H1 (cell line): ENCODE data around the gene TRABD2B. TPM values are rescaled to one million over a fixed set of nuclear protein-coding genes. Genes with fewer than 3 reads are reported as not detected.
A peak's percentile ranks its signal among the peaks of the same experiment; 100 is the strongest.

Experiments used
- CTCF ChIA-PET: fragments of 300-600 bp; sonication (Branson Sonifier 250); formaldehyde crosslinking; loops from one replicate; lab custom pipeline; 2021; ENCODE audit not compliant: partially characterized antibody; lab: Charles Lee
- POLR2A ChIA-PET: fragments of 300-600 bp; sonication (Branson Sonifier 250); formaldehyde crosslinking; loops from one replicate; lab custom pipeline; 2021; ENCODE audit warnings: inconsistent platforms; ENCODE audit not compliant: partially characterized antibody; lab: Charles Lee
- DNase-seq, 2 experiments: peaks; one replicate each; pipeline versions ENCODE4 v3.0.0 to v3.0.0-alpha.2; 2010 to 2022; ENCODE audit warnings: low spot score in 2 of 2, low read depth in 1 of 2, mixed read lengths in 1 of 2
- FAIRE-seq: peaks from 2 replicates; lab custom pipeline; 2011; peaks lifted over from hg19 to GRCh38; lab: Jason Lieb, UNC
- H2AFZ ChIP-seq: 2 replicates; pipeline ENCODE4 v1.8.1; 2012; ENCODE audit warnings: low read length, inconsistent platforms
- H2AK5ac ChIP-seq: 2 replicates; pipeline ENCODE4 v1.6.1; 2013; ENCODE audit warnings: low read depth, low read length
- H2BK120ac ChIP-seq: replicated peaks from 2 replicates; pipeline ENCODE3; 2013; ENCODE audit warnings: low read depth, low read length, inconsistent platforms
- H2BK12ac ChIP-seq: 2 replicates; pipeline ENCODE4 v1.6.1; 2013; ENCODE audit warnings: low read depth, low read length
- H2BK15ac ChIP-seq: 2 replicates; pipeline ENCODE4 v1.6.1; 2013; ENCODE audit warnings: low read length
- H2BK20ac ChIP-seq: 2 replicates; pipeline ENCODE4 v1.6.1; 2013; ENCODE audit warnings: low read length
- H2BK5ac ChIP-seq: 2 replicates; pipeline ENCODE4 v1.6.1; 2013; ENCODE audit warnings: low read depth, low read length
- H3K14ac ChIP-seq: 2 replicates; pipeline ENCODE4 v1.6.1; 2013; ENCODE audit warnings: inconsistent platforms; ENCODE audit not compliant: insufficient read length
- H3K18ac ChIP-seq: 2 replicates; pipeline ENCODE4 v1.6.1; 2013; ENCODE audit warnings: low read length; ENCODE audit errors: extremely low read depth
- H3K23ac ChIP-seq: 2 replicates; pipeline ENCODE4 v1.6.1; 2013; ENCODE audit warnings: inconsistent platforms; ENCODE audit not compliant: insufficient read length
- H3K23me2 ChIP-seq: 2 replicates; pipeline ENCODE4 v1.6.1; 2013; ENCODE audit warnings: low read depth, low read length
- H3K27ac ChIP-seq: 2 replicates; pipeline ENCODE4 v1.6.1; 2011; ENCODE audit warnings: low read depth, low read length, inconsistent platforms
- H3K27me3 ChIP-seq, 4 experiments: replicated peaks in 1 of 4; 1 replicate in 1 of 4; 2 replicates in 3 of 4; pipeline versions ENCODE4 v1.6.1 to v1.8.1; 2011 to 2013; ENCODE audit warnings: low read length in 3 of 4, mild to moderate bottlenecking in 3 of 4, inconsistent platforms in 2 of 4, mixed read lengths in 2 of 4, moderate library complexity in 1 of 4; ENCODE audit not compliant: control insufficient read depth in 3 of 4, insufficient read depth in 3 of 4; ENCODE audit errors: extremely low read depth in 1 of 4
- H3K36me3 ChIP-seq, 4 experiments: 2 replicates each; pipeline versions ENCODE4 v1.6.1 to v1.8.1; 2011 to 2013; ENCODE audit warnings: mild to moderate bottlenecking in 4 of 4, low read length in 3 of 4, moderate library complexity in 2 of 4, control low read depth in 1 of 4, inconsistent platforms in 1 of 4; ENCODE audit not compliant: insufficient read depth in 4 of 4, control insufficient read depth in 2 of 4
- H3K4ac ChIP-seq: replicated peaks from 2 replicates; pipeline ENCODE3; 2013; ENCODE audit warnings: low read length, low read depth, mixed read lengths, inconsistent platforms; ENCODE audit not compliant: insufficient read length
- H3K4me1 ChIP-seq, 4 experiments: replicated peaks in 1 of 4; 1 replicate in 1 of 4; 2 replicates in 3 of 4; pipeline versions ENCODE4 v1.6.1 to v1.8.1; 2011 to 2013; ENCODE audit warnings: low read length in 3 of 4, inconsistent platforms in 2 of 4, mixed read lengths in 1 of 4; ENCODE audit not compliant: insufficient read depth in 4 of 4, control insufficient read depth in 3 of 4
- H3K4me2 ChIP-seq, 2 experiments: 2 replicates each; pipeline versions ENCODE4 v1.6.1 to v1.8.1; 2011 to 2013; ENCODE audit warnings: low read depth in 2 of 2, low read length in 2 of 2, control low read depth in 1 of 2, inconsistent platforms in 1 of 2, mild to moderate bottlenecking in 1 of 2; ENCODE audit not compliant: insufficient read depth in 1 of 2
- H3K4me3 ChIP-seq, 4 experiments: fragments of 200-600, 300-600 bp in 1 of 4; sonication (generic), shearing (Covaris generic), sonication (Bioruptor Twin) in 1 of 4; 2 replicates each; pipeline versions ENCODE4 v1.5.1 to v1.8.1; 2011 to 2016; ENCODE audit warnings: low read length in 4 of 4, low read depth in 3 of 4, control low read depth in 2 of 4, inconsistent platforms in 2 of 4, mild to moderate bottlenecking in 2 of 4, mixed read lengths in 1 of 4, moderate library complexity in 1 of 4; ENCODE audit not compliant: insufficient read depth in 2 of 4; ENCODE audit errors: extremely low read depth in 1 of 4
- H3K56ac ChIP-seq: replicated peaks from 2 replicates; pipeline ENCODE3; 2013; ENCODE audit warnings: low read depth, mild to moderate bottlenecking, mixed read lengths, low read length, inconsistent platforms; ENCODE audit not compliant: insufficient read length
- H3K79me1 ChIP-seq: 2 replicates; pipeline ENCODE4 v1.6.1; 2013; ENCODE audit warnings: low read depth, low read length, control low read depth
- H3K79me2 ChIP-seq, 2 experiments: 2 replicates each; pipeline versions ENCODE4 v1.6.1 to v1.8.1; 2012 to 2013; ENCODE audit warnings: low read length in 2 of 2, mild to moderate bottlenecking in 2 of 2, inconsistent platforms in 1 of 2; ENCODE audit not compliant: insufficient read depth in 2 of 2, control insufficient read depth in 1 of 2
- H3K9ac ChIP-seq, 4 experiments: replicated peaks in 1 of 4; 1 replicate in 1 of 4; 2 replicates in 3 of 4; pipeline versions ENCODE4 v1.6.1 to v1.8.1; 2011 to 2013; ENCODE audit warnings: low read depth in 3 of 4, low read length in 3 of 4, control low read depth in 2 of 4, mild to moderate bottlenecking in 2 of 4, moderate library complexity in 2 of 4, inconsistent platforms in 1 of 4; ENCODE audit errors: extremely low read depth in 1 of 4
- H3K9me3 ChIP-seq, 2 experiments: 2 replicates each; pipeline versions ENCODE4 v1.6.1 to v1.8.1; 2012 to 2013; ENCODE audit warnings: mild to moderate bottlenecking in 2 of 2, moderate library complexity in 2 of 2, control low read depth in 1 of 2, inconsistent platforms in 1 of 2, low read depth in 1 of 2, low read length in 1 of 2, mixed read lengths in 1 of 2; ENCODE audit not compliant: insufficient read depth in 2 of 2
- H4K20me1 ChIP-seq, 2 experiments: replicated peaks in 1 of 2; 2 replicates each; pipeline versions ENCODE3 to v1.8.1; 2011 to 2013; ENCODE audit warnings: inconsistent platforms in 2 of 2, low read length in 2 of 2, mild to moderate bottlenecking in 1 of 2; ENCODE audit not compliant: insufficient read depth in 2 of 2, control insufficient read depth in 1 of 2
- H4K5ac ChIP-seq: 2 replicates; pipeline ENCODE4 v1.6.1; 2013; ENCODE audit warnings: low read length, low read depth, mixed read lengths, inconsistent platforms; ENCODE audit not compliant: insufficient read length
- H4K8ac ChIP-seq: 2 replicates; pipeline ENCODE4 v1.8.0; 2013; ENCODE audit warnings: mild to moderate bottlenecking, moderate library complexity, low read length, inconsistent platforms; ENCODE audit not compliant: insufficient read depth; ENCODE audit errors: extremely low read depth
- H4K91ac ChIP-seq: replicated peaks from 2 replicates; pipeline ENCODE3; 2013; ENCODE audit warnings: low read length, mixed read lengths, inconsistent platforms; ENCODE audit not compliant: insufficient read length
- ATF2 ChIP-seq: IDR thresholded peaks from 2 replicates; pipeline ENCODE4 v1.6.1; 2012; ENCODE audit warnings: low read length, inconsistent platforms
- YY1 ChIP-seq: IDR thresholded peaks from 2 replicates; pipeline ENCODE4 v1.6.1; 2011; ENCODE audit warnings: low read depth, mild to moderate bottlenecking, low read length
- WGBS, 2 experiments: shearing (Covaris generic) in 1 of 2; methylation state at CpG; one replicate each; pipeline versions ENCODE4 v1.1.6 to v1.1.7; 2013 to 2015; ENCODE audit warnings: low lambda C conversion rate in 2 of 2, mixed read lengths in 2 of 2, inconsistent platforms in 1 of 2, low coverage in 1 of 2, missing lambda C conversion rate in 1 of 2; ENCODE audit not compliant: insufficient replicate concordance in 2 of 2, insufficient coverage in 1 of 2, insufficient read length in 1 of 2; ENCODE audit errors: extremely low coverage in 1 of 2, missing lambda C conversion rate in 1 of 2; 5-methylcytosine and 5-hydroxymethylcytosine counted together
- polyA plus RNA-seq, 7 experiments: library from polyadenylated mRNA; depleted of rRNA in 3 of 7; stranded (reverse) in 5 of 7; unstranded in 2 of 7; fragments of >200 nt in 5 of 7; fragments of 200-250 nt in 2 of 7; gene quantifications; 1 replicate in 5 of 7; 2 replicates in 1 of 7; 4 replicates in 1 of 7; pipeline versions ENCODE4 v1.2.1 to v1.2.3, GENCODE V29; 2011 to 2013; ENCODE audit warnings: missing spikeins in 2 of 7, mixed read lengths in 2 of 7
- total RNA-seq: library from RNA; stranded (reverse); fragmentation: NEBNext Ultra II Directional; extraction: Animal tissue kit (Norgen Biotek cat#: 25700); gene quantifications from 2 replicates; pipeline ENCODE4 v1.2.1, GENCODE V29; 2021
- TF ChIP-seq, protein P1 (sequence below): IDR thresholded peaks from 2 replicates; pipeline ENCODE4 v1.6.1; 2012; ENCODE audit warnings: inconsistent platforms

TRABD2B gene
- total and polyA plus RNA-seq, 2 of the 8 experiments (the other 6 are each of a cell fraction or from before 2014, with no cell fraction given) = 0.95 to 3.4 TPM

- no peak overlapping the region for H2AK5ac ChIP-seq
- H3K23me2 ChIP-seq = no peaks in the 10 kb centered on the region
- TF ChIP-seq, protein P1, sequence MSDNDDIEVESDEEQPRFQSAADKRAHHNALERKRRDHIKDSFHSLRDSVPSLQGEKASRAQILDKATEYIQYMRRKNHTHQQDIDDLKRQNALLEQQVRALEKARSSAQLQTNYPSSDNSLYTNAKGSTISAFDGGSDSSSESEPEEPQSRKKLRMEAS = no peak
- TF ChIP-seq ATF2 (no peak), YY1 (no peak)
- TF ChIP-seq, all 59 proteins: peak for 0
- H3K79me1 ChIP-seq = no peaks in the 10 kb centered on the region
- H4K5ac ChIP-seq = no peak overlapping the region
- H4K91ac ChIP-seq = no peak overlapping the region
- no peak overlapping the region for H2BK5ac ChIP-seq
- H3K36me3 ChIP-seq = no peaks in the 10 kb centered on the region
- no peaks in the 10 kb centered on the region for H3K27me3 ChIP-seq
- no peaks in the 10 kb centered on the region for H4K20me1 ChIP-seq
- CTCF ChIA-PET = no interaction called here
- H3K9ac ChIP-seq = no peak overlapping the region
- 90% methylated on average over 3 of the region's 3 CpGs; no CpG with 5 or more reads in 1 of the 2 experiments for WGBS, 2 experiments
- H3K9me3 ChIP-seq = no peaks in the 10 kb centered on the region
- FAIRE-seq (no peak), DNase-seq (no peak)
- H3K4ac ChIP-seq = no peak overlapping the region
- no peak overlapping the region for H2BK15ac ChIP-seq
- no peak overlapping the region for H3K18ac ChIP-seq
- H3K14ac ChIP-seq = no peak overlapping the region
- H3K79me2 ChIP-seq = no peaks in the 10 kb centered on the region
- no peak overlapping the region for H3K23ac ChIP-seq
- H2BK20ac ChIP-seq = no peak overlapping the region
- H2BK120ac ChIP-seq = no peak overlapping the region
- peak overlapping the region; percentile 22; the same call in 1 of the 2 replicates for H4K8ac ChIP-seq
- POLR2A ChIA-PET = no interaction called here
- no peak overlapping the region for H2AFZ ChIP-seq
- H3K4me1 ChIP-seq = peaks cover 0 to 17% (median 5%) of the 10 kb centered on the region in 4 experiments; a peak in 6 of 7 replicates
- H3K4me2 ChIP-seq = no peak overlapping the region
- H2BK12ac ChIP-seq = no peak overlapping the region
- no peak overlapping the region for H3K56ac ChIP-seq
- no peak overlapping the region for H3K27ac ChIP-seq
- no peak overlapping the region for H3K4me3 ChIP-seq
Observed at GRCh38 chr1:47779613-47780012, 217.6 kb downstream of the TRABD2B start.
